ENCODE data around the gene NLGN1. TPM values are rescaled to one million over a fixed set of nuclear protein-coding genes. Genes with fewer than 3 reads are reported as not detected.

The NLGN1 gene
- total and polyA plus RNA-seq, 9 of the 15 experiments (the other 6 are each of a cell fraction or from before 2014, with no cell fraction given), result under 0.01 to 0.01 TPM; not detected in 7

DNA sequence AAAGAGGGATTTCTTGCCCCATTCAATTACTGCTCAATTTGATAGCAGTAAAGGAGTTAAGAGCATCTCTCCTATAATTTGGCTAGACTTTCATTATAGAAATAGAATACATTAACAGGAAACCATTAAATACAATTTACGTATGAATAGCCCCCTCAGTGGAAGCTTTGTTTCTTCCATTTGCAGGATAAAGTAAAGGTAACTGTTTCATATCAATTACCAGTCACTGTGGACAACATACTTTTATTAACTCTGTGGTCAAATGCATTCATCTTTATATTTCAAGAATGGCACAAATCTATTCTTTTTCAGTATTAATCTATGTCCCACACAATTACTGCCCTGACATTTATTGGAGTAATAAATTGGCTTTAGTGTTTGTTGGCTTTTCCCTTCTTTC is 613.4 kb downstream of the NLGN1 start:
- WGBS (ENCODE audit: insufficient coverage, low coverage, missing lambda C conversion rate), result 0% methylated on average over 1 of the region's 1 CpG
- Histone ChIP-seq H3K4me1 (replicated peaks in 1 of 2; ENCODE audit: control insufficient read depth in 2 of 2, insufficient read depth in 2 of 2, low read length in 2 of 2) (no peaks in the 10 kb centered on the region), H3K9me3 (replicated peaks; ENCODE audit: control insufficient read depth, insufficient read depth, low read depth, low read length) (no peaks in the 10 kb centered on the region), H3K79me2 (ENCODE audit: control insufficient read depth, insufficient read depth, low read length) (no peaks in the 10 kb centered on the region), H3K27ac (ENCODE audit: extremely low read depth, low read depth, low read length) (no peak overlapping the region), H3K4me3 (no peak overlapping the region), H3K9me1 (ENCODE audit: control insufficient read depth, insufficient read depth, low read length) (no peaks in the 10 kb centered on the region), H2AFZ (ENCODE audit: low read depth, low read length) (no peak overlapping the region), H3K9ac (ENCODE audit: insufficient read depth in 1 of 2, low read depth in 2 of 2, low read length in 2 of 2) (no peak overlapping the region), H3K27me3 (ENCODE audit: control insufficient read depth in 2 of 2, insufficient read depth in 2 of 2, low read length in 2 of 2) (no peaks in the 10 kb centered on the region), H3K4me2 (ENCODE audit: insufficient read depth, low read length) (no peak overlapping the region), H4K20me1 (replicated peaks; ENCODE audit: control insufficient read depth, insufficient read depth, low read length) (no peaks in the 10 kb centered on the region), H3K36me3 (ENCODE audit: control insufficient read depth, insufficient read depth, low read length) (no peaks in the 10 kb centered on the region)
- ChIA-PET CTCF (ENCODE audit: low intra/inter-chr PET ratio) (no interaction called here), POLR2A (no interaction called here)
- DNase-seq (ENCODE audit: extremely low read depth in 1 of 4, low spot score in 3 of 4) (no peak), FAIRE-seq (no peak), ATAC-seq (no peak)
- in situ Hi-C loops (cut with MboI), result no loop called here
- intact Hi-C loops (cut with micrococcal nuclease), result no loop called here
- no TSS peak for BruUV-seq (replicated peaks)
- no peak for TF ChIP-seq ZNF318 (IDR thresholded peaks at IDR 0.05; ENCODE audit: borderline replicate concordance in 1 of 2, low read depth in 1 of 2)
- no peak for TF ChIP-seq SREBF1 (IDR thresholded peaks at IDR 0.05; ENCODE audit: borderline replicate concordance, low read depth, low read length)
- TF ChIP-seq, protein P1, sequence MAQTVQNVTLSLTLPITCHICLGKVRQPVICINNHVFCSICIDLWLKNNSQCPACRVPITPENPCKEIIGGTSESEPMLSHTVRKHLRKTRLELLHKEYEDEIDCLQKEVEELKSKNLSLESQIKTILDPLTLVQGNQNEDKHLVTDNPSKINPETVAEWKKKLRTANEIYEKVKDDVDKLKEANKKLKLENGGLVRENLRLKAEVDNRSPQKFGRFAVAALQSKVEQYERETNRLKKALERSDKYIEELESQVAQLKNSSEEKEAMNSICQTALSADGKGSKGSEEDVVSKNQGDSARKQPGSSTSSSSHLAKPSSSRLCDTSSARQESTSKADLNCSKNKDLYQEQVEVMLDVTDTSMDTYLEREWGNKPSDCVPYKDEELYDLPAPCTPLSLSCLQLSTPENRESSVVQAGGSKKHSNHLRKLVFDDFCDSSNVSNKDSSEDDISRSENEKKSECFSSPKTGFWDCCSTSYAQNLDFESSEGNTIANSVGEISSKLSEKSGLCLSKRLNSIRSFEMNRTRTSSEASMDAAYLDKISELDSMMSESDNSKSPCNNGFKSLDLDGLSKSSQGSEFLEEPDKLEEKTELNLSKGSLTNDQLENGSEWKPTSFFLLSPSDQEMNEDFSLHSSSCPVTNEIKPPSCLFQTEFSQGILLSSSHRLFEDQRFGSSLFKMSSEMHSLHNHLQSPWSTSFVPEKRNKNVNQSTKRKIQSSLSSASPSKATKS (CRISPR knock-in tag; IDR thresholded peaks at IDR 0.05), result no peak
- TF ChIP-seq RFX5 (IDR thresholded peaks at IDR 0.05; ENCODE audit: low read depth, low read length), result no peak
- TF ChIP-seq SETDB1 (IDR thresholded peaks at IDR 0.05; ENCODE audit: low read length), result no peak
- no peak for TF ChIP-seq ZNF644 (tag; IDR thresholded peaks at IDR 0.05; ENCODE audit: low read depth)
- TF ChIP-seq C11orf30 (IDR thresholded peaks at IDR 0.05; ENCODE audit: low read depth), result no peak
- no peak for TF ChIP-seq ZNF165 (CRISPR knock-in tag; IDR thresholded peaks at IDR 0.05; ENCODE audit: borderline replicate concordance)
- TF ChIP-seq TEAD4 (IDR thresholded peaks at IDR 0.05; ENCODE audit: low read length), result no peak
- TF ChIP-seq TEAD4 (CRISPR knock-in tag; IDR thresholded peaks at IDR 0.05; ENCODE audit: borderline replicate concordance), result no peak
- TF ChIP-seq EWSR1 (IDR thresholded peaks at IDR 0.05; ENCODE audit: borderline replicate concordance, low read depth, partially characterized antibody), result no peak
